ENCODE results near the gene YWHAB. TPM values are rescaled to one million over a fixed set of nuclear protein-coding genes. Genes with fewer than 3 reads are reported as not detected.

The YWHAB gene
- total and polyA plus RNA-seq, 2 donors from 2014 or later, result 156 to 216 TPM

- Histone ChIP-seq H3K9me3 (ENCODE audit: control insufficient read depth in 2 of 3, insufficient read depth in 1 of 3, low read length in 3 of 3) (no peaks in the 10 kb centered on the region), H3K9ac (ENCODE audit: low read length in 3 of 3) (no peak overlapping the region), H3K4me1 (ENCODE audit: control insufficient read depth in 2 of 3, insufficient read depth in 2 of 3, low read depth in 1 of 3, low read length in 3 of 3) (peaks cover 0 to 14% (median 10%) of the 10 kb centered on the region in 3 donors), H3K4me3 (ENCODE audit: low read length in 3 of 3) (no peak overlapping the region), H3K27ac (ENCODE audit: low read depth in 2 of 2, low read length in 2 of 2) (no peak overlapping the region), H3K36me3 (ENCODE audit: control insufficient read depth in 2 of 3, insufficient read depth in 3 of 3, low read length in 3 of 3) (peaks cover 4 to 27% (median 13%) of the 10 kb centered on the region in 3 donors), H3K27me3 (ENCODE audit: control insufficient read depth, insufficient read depth, low read length) (no peaks in the 10 kb centered on the region)
- intact Hi-C loops (cut with DNase I), result no loop called here
- FAIRE-seq, result no peak
- no peak for DNase-seq
- TF ChIP-seq, protein P1, sequence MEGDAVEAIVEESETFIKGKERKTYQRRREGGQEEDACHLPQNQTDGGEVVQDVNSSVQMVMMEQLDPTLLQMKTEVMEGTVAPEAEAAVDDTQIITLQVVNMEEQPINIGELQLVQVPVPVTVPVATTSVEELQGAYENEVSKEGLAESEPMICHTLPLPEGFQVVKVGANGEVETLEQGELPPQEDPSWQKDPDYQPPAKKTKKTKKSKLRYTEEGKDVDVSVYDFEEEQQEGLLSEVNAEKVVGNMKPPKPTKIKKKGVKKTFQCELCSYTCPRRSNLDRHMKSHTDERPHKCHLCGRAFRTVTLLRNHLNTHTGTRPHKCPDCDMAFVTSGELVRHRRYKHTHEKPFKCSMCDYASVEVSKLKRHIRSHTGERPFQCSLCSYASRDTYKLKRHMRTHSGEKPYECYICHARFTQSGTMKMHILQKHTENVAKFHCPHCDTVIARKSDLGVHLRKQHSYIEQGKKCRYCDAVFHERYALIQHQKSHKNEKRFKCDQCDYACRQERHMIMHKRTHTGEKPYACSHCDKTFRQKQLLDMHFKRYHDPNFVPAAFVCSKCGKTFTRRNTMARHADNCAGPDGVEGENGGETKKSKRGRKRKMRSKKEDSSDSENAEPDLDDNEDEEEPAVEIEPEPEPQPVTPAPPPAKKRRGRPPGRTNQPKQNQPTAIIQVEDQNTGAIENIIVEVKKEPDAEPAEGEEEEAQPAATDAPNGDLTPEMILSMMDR (IDR thresholded peaks at IDR 0.05; ENCODE audit: borderline replicate concordance, extremely low read depth, insufficient read depth), result no peak
Measured at GRCh38 chr20:44942264-44942973, 56.9 kb downstream of the YWHAB start.

DNA sequence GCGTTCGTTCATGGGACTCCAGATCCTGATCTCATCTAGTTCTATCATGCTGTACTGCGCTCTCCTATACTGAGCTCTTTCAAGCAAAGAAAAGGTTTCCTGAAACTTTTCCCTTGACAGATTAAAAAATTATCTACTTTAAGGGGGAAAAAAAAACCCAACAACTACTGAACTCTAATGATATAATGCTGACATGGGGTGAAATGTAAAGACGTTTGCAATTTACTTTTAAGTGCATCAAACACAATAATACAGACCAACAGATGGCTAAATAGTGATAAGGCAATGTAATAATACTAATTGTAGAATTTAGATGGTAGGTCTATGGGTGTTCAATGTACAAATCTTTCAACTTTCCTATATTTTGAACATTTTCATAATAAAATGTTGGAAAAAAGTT lies 58.3 kb downstream of the YWHAB start:
- intact Hi-C loops (cut with DNase I), result no loop called here
- peaks cover 4 to 34% (median 19%) of the 10 kb centered on the region in 3 donors for H3K36me3 ChIP-seq (ENCODE audit: control insufficient read depth in 2 of 3, insufficient read depth in 3 of 3, low read length in 3 of 3)
- FAIRE-seq, result no peak

GRCh38 chr20:44945261-44945660 lies 59.8 kb downstream of the YWHAB start:
- H3K36me3 ChIP-seq (ENCODE audit: control insufficient read depth in 2 of 3, insufficient read depth in 3 of 3, low read length in 3 of 3), result peaks cover 4 to 38% (median 29%) of the 10 kb centered on the region in 3 donors
- intact Hi-C loops (cut with DNase I), result no loop called here
- TF ChIP-seq, protein P1 (IDR thresholded peaks at IDR 0.05; ENCODE audit: borderline replicate concordance, extremely low read depth, insufficient read depth), result no peak
- peaks cover 0 to 16% (median 9%) of the 10 kb centered on the region in 3 donors for H3K4me1 ChIP-seq (ENCODE audit: control insufficient read depth in 2 of 3, insufficient read depth in 2 of 3, low read depth in 1 of 3, low read length in 3 of 3)
- H3K9me3 ChIP-seq (ENCODE audit: control insufficient read depth in 2 of 3, insufficient read depth in 1 of 3, low read length in 3 of 3), result no peaks in the 10 kb centered on the region
- no peak overlapping the region for H3K27ac ChIP-seq (ENCODE audit: low read depth in 2 of 2, low read length in 2 of 2)
- no peak for DNase-seq
- no peak overlapping the region for H3K9ac ChIP-seq (ENCODE audit: low read length in 3 of 3)
- no peak for FAIRE-seq
- H3K27me3 ChIP-seq (ENCODE audit: control insufficient read depth, insufficient read depth, low read length), result no peaks in the 10 kb centered on the region
- no peak overlapping the region for H3K4me3 ChIP-seq (ENCODE audit: low read length in 3 of 3)

More for the DNA sequence above, 58.3 kb downstream of the YWHAB start:
- TF ChIP-seq, protein P1 (IDR thresholded peaks at IDR 0.05; ENCODE audit: borderline replicate concordance, extremely low read depth, insufficient read depth), result no peak
- Histone ChIP-seq H3K27ac (ENCODE audit: low read depth in 2 of 2, low read length in 2 of 2) (no peak overlapping the region), H3K9me3 (ENCODE audit: control insufficient read depth in 2 of 3, insufficient read depth in 1 of 3, low read length in 3 of 3) (no peaks in the 10 kb centered on the region), H3K4me1 (ENCODE audit: control insufficient read depth in 2 of 3, insufficient read depth in 2 of 3, low read depth in 1 of 3, low read length in 3 of 3) (peaks cover 0 to 16% (median 9%) of the 10 kb centered on the region in 3 donors), H3K27me3 (ENCODE audit: control insufficient read depth, insufficient read depth, low read length) (no peaks in the 10 kb centered on the region), H3K4me3 (ENCODE audit: low read length in 3 of 3) (no peak overlapping the region), H3K9ac (ENCODE audit: low read length in 3 of 3) (no peak overlapping the region)
- no peak for DNase-seq
